ENCODE results near the gene HOGA1. TPM values are rescaled to one million over a fixed set of nuclear protein-coding genes. Genes with fewer than 3 reads are reported as not detected.
"Not testable (repeated sequence)": the region's sequence is repeated elsewhere in the genome, so short reads cannot be mapped to it uniquely, and the experiment has no call there.

HOGA1 gene
- total RNA-seq, 2 donors from 2014 or later, result 0.15 TPM; not detected in 1

GRCh38 chr10:97635577-97635976, 51.4 kb downstream of the HOGA1 start:
- intact Hi-C loops (cut with DNase I, micrococcal nuclease), result no loop called here
- DNase-seq (no peak), ATAC-seq (no peak)

GRCh38 chr10:97639090-97639489, 54.9 kb downstream of the HOGA1 start:
- intact Hi-C loops (cut with DNase I, micrococcal nuclease), result not testable (repeated sequence)

DNA sequence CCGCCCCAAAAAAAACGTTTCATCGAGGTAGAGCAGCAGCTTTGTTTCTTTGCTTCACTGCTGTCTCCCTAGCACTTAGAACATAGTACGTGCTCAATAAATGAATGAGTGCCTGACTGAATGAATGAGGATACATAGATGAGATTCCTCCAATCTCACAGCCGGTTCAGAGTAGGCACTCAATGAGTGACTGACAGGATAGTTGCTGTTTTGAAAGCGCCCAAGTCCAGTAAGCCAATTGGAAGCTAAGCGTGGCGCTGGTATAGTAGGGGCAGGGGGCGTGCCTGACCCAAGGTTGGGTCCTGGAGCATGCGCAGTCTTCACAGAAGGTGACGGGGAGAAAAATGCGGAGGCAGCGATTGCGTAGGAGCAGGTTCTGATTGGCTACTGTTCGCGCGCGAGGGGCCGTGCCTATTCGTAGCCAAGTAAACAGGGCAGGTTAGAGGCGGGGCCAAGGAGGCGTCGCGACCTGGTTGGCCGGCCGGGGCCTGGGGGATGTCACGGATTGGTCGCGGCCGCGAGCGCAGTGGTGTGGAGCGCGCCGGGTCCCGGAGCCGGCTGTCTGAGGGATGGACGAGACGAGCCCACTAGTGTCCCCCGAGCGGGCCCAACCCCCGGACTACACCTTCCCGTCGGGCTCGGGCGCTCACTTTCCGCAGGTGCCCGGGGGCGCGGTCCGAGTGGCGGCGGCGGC, 56.1 kb downstream of the HOGA1 start, which contains the start of gene PI4K2A:
Gene PI4K2A (plus strand): TSS at position 498 of the 694 bp plus-strand sequence. CDS start 72 bp downstream, at position 570.
- ATAC-seq, result peak; percentile 99
- intact Hi-C loops (cut with DNase I, micrococcal nuclease), result no loop called here
- peak; percentile 99 for DNase-seq

More at GRCh38 chr10:97639090-97639489, 54.9 kb downstream of the HOGA1 start:
- not testable (repeated sequence) for ATAC-seq, DNase-seq

- DNase-seq (peak; percentile 30 to 41), ATAC-seq (peak; percentile 50)
- intact Hi-C loops (cut with DNase I, micrococcal nuclease), result no loop called here
Observed at GRCh38 chr10:97640868-97641811, 57.0 kb downstream of the HOGA1 start.

DNA sequence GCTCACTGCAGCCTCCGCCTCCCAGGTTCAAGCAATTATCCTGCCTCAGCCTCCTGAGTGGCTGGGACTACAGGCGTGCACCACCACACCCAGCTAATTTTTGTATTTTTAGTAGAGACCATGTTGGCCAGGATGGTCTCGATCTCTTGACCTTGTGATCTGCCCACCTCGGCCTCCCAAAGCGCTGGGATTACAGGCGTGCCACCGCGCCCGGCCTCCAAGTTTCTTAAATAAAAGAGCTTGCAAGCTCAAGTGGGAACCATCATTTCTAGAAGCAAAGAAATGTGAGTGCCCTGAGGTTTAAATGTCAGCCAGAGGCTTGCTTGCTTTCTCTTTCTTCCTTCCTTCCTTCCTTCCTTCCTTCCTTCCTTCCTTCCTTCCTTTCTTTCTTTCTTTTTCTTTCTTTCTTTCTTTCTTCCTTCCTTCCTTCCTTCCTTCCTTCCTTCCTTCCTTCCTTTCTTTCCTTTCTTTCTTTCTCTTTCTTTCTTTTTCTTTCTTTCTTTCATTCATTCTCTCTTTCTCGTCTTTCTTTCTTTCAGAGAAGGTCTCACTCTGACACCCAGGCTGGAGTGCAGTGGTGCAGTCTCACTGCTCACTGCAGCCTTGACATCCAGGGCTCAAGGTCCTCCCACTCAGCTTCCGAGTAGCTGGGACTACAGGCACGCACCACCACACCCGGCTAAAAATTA, 58.4 kb downstream of the HOGA1 start:
- DNase-seq; ATAC-seq; intact Hi-C loops (cut with DNase I, micrococcal nuclease): not testable (repeated sequence)

DNA sequence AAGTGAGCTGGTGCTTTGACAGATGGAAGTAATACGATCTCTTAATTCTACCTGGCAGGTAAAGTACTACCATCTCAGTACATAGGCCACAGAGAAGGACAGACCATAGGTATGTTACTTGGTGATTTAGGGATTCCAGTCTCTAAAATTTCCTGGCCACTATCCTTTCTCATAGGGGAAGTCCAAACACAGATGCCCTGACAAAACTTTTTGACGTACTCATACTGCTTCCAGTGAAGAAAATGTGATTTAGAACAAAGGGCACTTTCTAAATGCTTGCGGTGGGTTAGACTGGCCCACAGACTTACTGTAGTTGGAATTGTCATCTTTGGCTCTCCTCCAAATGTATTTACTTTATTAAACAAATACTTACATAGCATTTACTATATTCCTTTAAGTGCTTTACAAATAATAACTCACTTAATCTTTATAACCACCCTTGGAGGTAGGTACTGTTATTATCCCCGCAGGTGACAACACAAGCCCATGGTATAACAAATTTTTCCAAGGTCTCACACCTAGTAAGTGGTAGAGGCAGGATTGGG, 59.3 kb downstream of the HOGA1 start:
- DNase-seq (no peak), ATAC-seq (no peak)
- intact Hi-C loops (cut with DNase I, micrococcal nuclease), result no loop called here

DNA sequence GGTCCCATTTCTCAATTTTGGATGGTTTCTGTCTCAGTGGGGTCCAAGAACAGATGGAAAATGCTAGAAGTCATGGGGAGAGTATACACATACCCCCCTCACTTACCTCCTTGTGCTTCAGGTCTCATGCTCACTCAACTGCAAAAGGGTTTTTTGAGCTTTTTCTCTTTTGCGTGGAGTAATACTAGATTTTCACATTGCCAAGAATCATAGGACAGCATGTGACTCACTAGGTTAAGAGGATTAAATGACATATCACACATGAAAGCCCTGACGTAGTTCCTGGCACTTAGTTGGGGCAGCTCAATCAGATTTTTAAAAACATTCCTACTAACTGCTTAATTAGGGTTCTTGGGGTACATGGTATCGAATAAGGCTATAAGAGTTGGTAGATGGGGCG, 60.7 kb downstream of the HOGA1 start:
- intact Hi-C loops (cut with DNase I, micrococcal nuclease), result no loop called here
- no peak for ATAC-seq
- DNase-seq, result no peak

DNA sequence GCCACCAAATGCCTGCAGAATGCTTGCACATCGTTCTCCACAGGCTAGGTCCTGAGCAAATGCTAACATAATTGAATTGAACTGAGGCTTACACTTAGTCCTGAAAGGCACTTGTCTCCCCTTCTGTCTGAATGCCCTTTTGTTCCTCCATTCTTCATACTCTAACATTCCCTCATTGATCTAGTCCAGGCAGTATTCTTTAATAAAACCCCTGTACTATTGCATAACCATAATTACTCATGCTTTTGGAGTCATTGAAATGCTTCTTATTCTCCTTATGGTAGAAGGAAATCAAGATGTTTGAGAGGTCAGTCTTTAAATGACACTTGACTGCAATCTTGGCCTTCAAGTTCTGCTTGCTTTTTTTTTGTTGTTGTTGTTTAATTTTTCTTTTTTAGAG, 63.4 kb downstream of the HOGA1 start:
- DNase-seq (no peak), ATAC-seq (no peak)
- intact Hi-C loops (cut with DNase I, micrococcal nuclease), result no loop called here

GRCh38 chr10:97648562-97649404, 64.6 kb downstream of the HOGA1 start:
- intact Hi-C loops (cut with DNase I, micrococcal nuclease), result no loop called here
- DNase-seq (no peak), ATAC-seq (peak; percentile 66)

DNA sequence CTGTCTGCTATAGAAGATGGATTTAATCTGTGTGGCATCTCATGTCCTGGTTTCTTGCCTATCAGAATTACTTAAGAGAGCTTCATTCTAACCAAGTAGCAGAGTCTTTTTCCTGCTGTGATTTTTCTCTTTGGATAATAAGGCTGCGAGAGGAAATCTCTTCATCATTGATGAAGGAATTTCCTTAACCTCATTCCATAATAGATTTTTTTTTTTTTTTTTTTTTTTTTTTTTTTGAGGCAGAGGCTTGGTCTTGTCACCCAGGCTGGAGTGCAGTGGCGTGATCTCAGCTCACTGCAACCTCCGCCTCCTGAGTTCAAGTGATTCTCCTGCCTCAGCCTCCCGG, 65.2 kb downstream of the HOGA1 start:
- DNase-seq; ATAC-seq; intact Hi-C loops (cut with DNase I, micrococcal nuclease): not testable (repeated sequence)

DNA sequence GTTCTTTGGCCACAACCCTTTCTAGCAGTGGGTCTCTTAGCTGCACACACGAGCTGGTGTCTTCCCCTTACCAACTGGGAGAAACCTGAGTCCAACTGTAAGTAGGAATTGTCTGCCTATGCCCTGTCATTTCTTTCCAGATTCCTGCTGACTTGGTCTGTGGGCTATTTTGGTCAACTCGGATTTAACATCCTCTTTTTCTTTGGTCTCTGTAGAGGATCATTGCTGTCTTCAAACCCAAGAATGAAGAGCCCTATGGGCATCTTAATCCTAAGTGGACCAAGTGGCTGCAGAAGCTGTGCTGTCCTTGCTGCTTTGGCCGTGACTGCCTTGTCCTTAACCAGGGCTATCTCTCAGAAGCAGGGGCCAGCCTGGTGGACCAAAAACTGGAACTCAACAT, 66.5 kb downstream of the HOGA1 start:
- intact Hi-C loops (cut with DNase I, micrococcal nuclease), result no loop called here
- no peak for ATAC-seq
- no peak for DNase-seq

DNA sequence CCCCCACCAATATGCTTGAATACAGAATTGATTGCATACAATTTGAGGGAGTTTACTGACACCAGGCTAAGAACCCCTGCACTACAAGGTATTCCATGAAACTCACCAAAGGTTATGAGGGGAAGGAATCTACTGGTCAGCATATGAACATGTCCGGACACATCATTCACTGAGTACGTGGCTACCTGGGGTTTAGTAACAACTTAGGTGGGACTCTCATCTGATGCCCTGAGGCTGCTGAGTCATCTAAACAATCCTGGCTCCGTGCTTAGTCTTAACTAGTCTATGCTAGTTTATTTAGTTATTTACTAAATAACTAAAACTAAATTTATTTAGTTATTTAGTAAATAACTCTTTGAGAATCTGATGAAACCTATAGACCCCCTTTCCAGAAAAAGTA, 67.6 kb downstream of the HOGA1 start:
- ATAC-seq (no peak), DNase-seq (no peak)
- intact Hi-C loops (cut with DNase I, micrococcal nuclease), result no loop called here

DNA sequence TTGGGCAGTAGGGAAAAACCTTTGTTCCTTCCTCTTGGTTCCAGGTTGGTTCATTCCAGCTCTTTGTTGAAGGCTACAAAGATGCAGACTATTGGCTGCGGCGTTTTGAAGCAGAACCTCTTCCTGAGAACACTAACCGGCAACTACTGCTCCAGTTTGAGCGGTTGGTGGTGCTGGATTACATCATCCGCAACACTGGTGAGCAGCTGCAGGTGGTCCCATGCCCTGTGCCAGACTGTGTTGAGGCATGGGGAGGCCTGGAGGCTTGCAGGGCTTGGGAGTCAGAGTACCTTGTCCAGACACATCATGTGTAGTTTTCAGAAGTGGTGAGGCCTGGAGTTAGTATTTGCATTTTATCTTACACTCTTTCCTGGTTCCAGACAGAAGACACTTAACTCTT, 72.6 kb downstream of the HOGA1 start:
- intact Hi-C loops (cut with DNase I, micrococcal nuclease), result no loop called here
- no peak for ATAC-seq
- DNase-seq, result no peak

- ATAC-seq, result no peak
- intact Hi-C loops (cut with DNase I, micrococcal nuclease), result no loop called here
Observed at GRCh38 chr10:97659589-97659988, 75.4 kb downstream of the HOGA1 start.

More at GRCh38 chr10:97659589-97659988, 75.4 kb downstream of the HOGA1 start:
- no peak for DNase-seq
